ENCODE data around the gene GPR137B.

Gene GPR137B, protein sequence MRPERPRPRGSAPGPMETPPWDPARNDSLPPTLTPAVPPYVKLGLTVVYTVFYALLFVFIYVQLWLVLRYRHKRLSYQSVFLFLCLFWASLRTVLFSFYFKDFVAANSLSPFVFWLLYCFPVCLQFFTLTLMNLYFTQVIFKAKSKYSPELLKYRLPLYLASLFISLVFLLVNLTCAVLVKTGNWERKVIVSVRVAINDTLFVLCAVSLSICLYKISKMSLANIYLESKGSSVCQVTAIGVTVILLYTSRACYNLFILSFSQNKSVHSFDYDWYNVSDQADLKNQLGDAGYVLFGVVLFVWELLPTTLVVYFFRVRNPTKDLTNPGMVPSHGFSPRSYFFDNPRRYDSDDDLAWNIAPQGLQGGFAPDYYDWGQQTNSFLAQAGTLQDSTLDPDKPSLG

DNA sequence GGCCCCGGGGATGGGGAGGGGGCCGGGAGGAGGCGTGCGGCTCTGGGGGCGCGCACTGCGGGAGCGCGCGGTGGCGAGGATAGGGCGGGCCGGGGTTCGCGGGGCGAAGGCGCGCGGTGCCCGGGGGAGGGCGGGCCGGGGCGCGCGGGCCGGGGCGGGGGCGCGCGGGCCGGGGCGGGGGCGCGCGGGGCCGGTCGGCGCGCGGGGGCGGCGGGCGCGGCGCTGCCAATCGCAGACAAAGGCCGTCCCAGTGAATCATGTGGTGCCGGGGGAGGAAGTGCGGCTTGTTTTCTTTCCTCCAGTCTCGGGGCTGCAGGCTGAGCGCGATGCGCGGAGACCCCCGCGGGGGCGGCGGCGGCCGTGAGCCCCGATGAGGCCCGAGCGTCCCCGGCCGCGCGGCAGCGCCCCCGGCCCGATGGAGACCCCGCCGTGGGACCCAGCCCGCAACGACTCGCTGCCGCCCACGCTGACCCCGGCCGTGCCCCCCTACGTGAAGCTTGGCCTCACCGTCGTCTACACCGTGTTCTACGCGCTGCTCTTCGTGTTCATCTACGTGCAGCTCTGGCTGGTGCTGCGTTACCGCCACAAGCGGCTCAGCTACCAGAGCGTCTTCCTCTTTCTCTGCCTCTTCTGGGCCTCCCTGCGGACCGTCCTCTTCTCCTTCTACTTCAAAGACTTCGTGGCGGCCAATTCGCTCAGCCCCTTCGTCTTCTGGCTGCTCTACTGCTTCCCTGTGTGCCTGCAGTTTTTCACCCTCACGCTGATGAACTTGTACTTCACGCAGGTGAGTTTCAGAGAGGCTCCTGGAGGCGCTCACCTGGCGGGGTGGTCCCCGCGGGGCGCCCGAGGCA, at the start of gene GPR137B:
GPR137B (plus strand) TSS at position 287 of the 851 bp plus-strand sequence; CDS start at position 371, 84 bp downstream.
- DNase-seq (ENCODE audit: extremely low read depth in 1 of 2, low read depth in 1 of 2), result no peak

GRCh38 chr1:236092899-236093298, 49.4 kb upstream of the GPR137B start:
- DNase-seq (ENCODE audit: extremely low read depth in 1 of 2, low read depth in 1 of 2), result no peak

DNA sequence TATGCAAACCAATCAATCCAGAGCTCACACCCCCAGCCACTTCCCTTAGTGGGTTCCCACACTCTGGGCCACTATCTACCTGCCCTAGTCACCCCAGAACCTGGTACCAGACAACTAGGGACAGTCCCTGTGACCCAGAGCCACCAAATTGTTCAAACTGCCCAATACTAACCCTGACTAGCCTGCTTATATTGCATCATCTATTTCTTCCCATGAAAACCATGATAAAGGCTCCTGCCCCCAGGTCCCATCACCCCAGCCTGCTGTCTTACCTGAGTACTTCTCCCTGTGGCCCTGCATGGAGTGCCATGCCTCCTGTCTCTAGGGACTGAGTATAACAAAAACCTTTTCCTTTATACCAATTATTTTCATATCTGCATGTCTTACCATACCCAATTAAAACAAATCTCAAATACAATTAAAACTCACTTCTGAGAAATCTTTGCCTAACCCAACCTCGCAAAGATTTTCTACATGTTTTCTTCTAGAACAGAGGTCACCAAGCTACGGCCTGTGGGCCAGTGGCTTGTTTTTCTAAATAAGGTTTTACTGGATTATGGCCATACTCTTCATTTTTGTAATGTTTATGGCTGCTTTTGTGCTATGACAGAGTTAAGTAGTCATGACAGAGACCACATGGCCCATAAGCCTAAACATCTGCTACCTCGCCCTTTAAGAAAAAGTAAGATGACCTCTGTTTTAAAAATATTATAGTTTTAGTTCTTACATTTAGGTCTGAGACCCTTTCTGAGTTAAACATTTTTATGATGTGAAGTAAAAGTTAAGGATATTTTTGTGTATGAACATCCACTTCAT, 46.4 kb upstream of the GPR137B start:
- DNase-seq (ENCODE audit: extremely low read depth in 1 of 2, low read depth in 1 of 2), result no peak

- peak; percentile 77 to 80 for DNase-seq (ENCODE audit: extremely low read depth in 1 of 2, low read depth in 1 of 2)
Measured at GRCh38 chr1:236096660-236097482, 45.5 kb upstream of the GPR137B start.

- no peak for DNase-seq (ENCODE audit: extremely low read depth in 1 of 2, low read depth in 1 of 2)
Measured at GRCh38 chr1:236098267-236098666, 44.1 kb upstream of the GPR137B start.

DNA sequence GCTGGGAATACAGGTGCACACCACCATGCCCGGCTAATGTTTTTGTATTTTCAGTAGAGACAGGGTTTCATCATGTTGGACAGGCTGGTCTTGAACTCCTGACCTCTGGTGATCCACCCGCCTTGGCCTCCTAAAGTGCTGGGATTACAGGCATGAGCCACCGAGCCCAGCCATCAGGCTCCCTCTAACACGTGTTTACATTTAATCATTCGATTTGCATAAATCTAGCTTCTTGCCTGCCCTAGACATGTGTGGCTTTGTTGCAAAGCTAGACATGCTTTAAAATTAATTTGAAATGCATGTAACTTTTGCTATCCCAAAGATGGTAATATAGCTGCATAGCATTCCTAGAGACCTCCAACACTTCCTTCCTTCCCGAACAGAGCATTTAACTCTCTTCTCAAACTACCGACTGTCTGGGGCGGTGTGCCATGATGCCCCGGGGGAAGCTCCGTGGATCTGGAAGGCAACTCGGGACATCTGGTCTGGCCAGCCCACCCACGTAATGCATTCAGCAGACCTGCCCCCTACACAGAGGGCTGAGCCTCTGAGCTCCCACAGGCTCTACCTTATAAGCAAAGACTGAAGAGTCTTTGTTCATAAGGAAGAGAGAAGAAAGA, 42.9 kb upstream of the GPR137B start:
- no peak for DNase-seq (ENCODE audit: extremely low read depth in 1 of 2, low read depth in 1 of 2)

DNA sequence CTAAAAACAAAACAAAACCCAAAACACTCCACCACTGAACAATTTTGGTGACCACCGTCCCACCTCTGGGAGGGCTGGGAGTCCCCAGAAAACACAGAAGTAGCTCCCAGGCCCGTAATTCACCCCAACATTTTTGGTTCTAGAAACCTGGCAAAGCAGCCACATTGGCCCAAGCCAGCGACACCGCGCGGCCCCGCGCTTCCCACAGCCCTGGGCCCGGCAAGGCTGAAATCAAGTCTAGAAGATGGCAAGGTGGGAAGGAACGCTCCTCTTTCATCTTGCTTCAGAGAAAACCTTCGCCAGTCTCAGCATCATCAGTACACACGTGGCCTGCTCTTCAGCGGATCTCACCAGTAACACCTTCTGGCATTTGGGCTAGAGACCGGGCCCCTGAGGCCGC, 41.5 kb upstream of the GPR137B start:
- no peak for DNase-seq (ENCODE audit: extremely low read depth in 1 of 2, low read depth in 1 of 2)

DNA sequence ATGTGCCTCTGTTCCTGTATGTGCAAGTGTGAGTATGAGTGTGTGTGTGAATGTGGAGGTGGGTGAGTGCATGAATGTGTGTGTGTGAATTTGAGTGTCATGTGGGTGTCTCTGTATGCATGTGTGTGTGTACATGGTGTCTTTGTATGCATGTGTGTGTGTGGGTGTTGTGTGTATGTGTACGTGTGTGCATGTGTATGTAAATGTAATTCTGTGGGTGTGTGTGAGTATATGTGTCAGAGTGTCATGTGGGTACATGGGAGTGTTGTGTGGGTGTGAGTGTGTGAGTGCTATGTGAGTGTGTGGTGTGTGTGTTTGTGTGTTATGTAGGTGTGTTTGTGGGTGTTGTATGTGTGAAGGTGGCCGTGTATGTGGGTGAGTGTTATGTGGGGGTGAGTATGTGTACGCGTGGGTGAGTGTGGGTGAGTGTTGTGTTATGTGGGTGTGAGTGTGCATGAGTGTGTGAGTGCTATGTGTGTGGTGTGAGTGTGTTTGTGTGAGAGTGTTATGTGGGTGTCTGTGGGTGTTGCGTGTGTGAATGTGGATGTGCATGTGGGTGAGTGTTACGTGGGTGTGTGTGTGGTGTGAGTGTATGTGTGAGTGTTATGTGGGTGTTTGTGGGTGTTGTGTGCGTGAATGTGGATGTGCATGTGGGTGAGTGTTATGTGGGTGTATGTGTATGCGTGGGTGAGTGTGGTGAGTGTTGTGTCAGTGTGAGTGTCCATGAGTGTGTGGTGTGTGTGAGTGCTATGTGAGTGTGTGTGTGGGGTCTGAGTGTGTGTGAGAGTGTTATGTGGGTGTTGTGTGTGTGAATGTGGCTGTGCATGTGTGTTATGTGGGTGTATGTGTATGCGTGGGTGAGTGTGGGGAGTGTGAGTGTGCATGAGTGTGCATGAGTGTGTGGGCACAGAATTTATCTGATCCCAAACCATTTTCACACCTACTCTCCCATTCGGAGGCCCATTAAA, 40.8 kb upstream of the GPR137B start:
- DNase-seq (ENCODE audit: extremely low read depth in 1 of 2, low read depth in 1 of 2), result no peak

DNA sequence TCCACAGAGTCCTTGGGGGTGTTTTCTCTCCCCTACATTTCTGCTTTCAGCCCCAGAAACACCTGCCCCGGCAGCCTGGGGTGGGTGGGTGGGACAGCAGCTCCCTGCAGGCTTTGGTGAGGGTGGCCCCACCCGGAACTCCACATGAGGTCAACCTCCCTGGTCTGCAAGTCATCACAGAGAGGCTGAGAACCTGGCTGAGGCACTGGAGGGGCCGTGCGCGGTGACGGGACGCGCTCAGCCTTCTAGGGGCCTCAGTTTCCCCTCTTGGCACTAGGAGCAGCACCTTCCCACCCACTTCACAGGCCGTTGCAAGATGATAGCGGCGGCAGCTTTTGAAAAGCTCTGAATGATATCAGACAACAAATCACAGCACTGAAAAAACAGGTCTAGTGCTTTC, 39.7 kb upstream of the GPR137B start:
- DNase-seq (ENCODE audit: extremely low read depth in 1 of 2, low read depth in 1 of 2), result no peak

GRCh38 chr1:236103059-236103458, 39.3 kb upstream of the GPR137B start:
- no peak for DNase-seq (ENCODE audit: extremely low read depth in 1 of 2, low read depth in 1 of 2)

GRCh38 chr1:236103646-236104218, 38.6 kb upstream of the GPR137B start:
- DNase-seq (ENCODE audit: extremely low read depth in 1 of 2, low read depth in 1 of 2), result peak in 1 of 2 donors; percentile 30

DNA sequence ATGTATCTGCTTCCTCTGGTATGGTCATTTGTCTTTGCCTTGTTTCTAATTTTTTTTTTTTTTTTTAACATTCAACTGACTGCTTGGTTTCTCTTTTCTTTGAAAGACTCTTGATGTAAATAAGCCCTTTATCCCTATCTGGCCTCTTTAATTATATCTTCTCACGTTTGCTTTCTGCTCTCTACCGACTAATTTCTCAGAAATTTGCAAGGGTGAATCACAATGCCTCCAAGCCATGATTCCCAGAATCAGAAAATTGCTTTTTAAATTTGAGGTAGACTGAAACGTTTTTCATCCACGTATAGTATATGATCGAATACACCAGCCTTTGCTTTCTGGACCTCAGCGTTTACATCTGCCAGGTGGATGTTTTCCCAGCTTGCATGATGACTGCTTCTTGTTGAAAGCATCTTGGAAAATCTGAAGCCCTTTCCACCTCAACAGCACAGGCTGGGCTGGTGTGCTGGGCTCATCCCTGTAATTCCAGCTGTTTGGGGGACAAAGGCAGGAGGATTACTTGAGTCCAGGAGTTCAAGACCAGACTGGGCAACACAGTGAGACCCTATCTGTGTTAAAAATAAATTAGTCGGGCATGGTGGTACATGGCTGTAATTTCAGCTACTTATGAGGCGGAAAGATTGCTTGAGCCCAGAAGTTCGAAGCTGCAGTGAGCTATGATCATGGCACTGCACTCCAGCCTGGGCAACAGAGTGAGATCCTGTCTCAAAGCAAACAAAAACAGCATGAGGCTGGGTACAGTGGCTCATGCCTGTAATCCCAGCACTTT, 35.0 kb upstream of the GPR137B start:
- no peak for DNase-seq (ENCODE audit: extremely low read depth in 1 of 2, low read depth in 1 of 2)

- DNase-seq (ENCODE audit: extremely low read depth in 1 of 2, low read depth in 1 of 2), result no peak
Measured at GRCh38 chr1:236108027-236108648, 34.2 kb upstream of the GPR137B start.

- DNase-seq (ENCODE audit: extremely low read depth in 1 of 2, low read depth in 1 of 2), result no peak
Measured at GRCh38 chr1:236110137-236110536, 32.2 kb upstream of the GPR137B start.

GRCh38 chr1:236111527-236112331, 30.6 kb upstream of the GPR137B start:
- DNase-seq (ENCODE audit: extremely low read depth in 1 of 2, low read depth in 1 of 2), result no peak

DNA sequence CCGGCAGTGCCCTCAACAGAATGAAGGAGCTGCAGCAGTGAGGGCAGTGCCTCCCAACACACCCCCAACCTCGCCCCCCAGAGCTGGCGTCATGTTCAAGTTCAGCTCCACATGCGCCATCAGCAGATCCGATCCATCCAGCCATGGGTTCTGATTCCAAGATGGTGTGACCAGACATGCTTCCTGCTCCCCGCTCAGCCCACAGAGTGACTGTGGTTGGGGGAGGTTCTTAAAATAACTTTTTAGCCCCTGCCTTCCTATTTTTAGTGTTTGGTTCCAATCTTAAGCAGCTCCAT, 30.1 kb upstream of the GPR137B start:
- DNase-seq (ENCODE audit: extremely low read depth in 1 of 2, low read depth in 1 of 2), result no peak

All from stimulated activated CD8-positive, alpha-beta memory T cell treated with anti-CD3 and anti-CD28 coated beads, Interleukin-7, amount 100 ng/mL, for 48 hours (primary cell).